Bronchial epithelial cell (primary cell): ENCODE measurements around the gene DST. TPM values are rescaled to one million over a fixed set of nuclear protein-coding genes. Genes with fewer than 3 reads are reported as not detected.

Source experiments
- DNase-seq: peaks from one replicate; pipeline ENCODE4 v3.0.0-alpha.2; 2010; ENCODE audit warnings: low read depth
- FAIRE-seq: peaks from 2 replicates; lab custom pipeline; 2011; peaks lifted over from hg19 to GRCh38; lab: Jason Lieb, UNC
- H3K27me3 ChIP-seq: 2 replicates; pipeline ENCODE4 v1.5.1; 2011; ENCODE audit warnings: low read length; ENCODE audit not compliant: control insufficient read depth, insufficient read depth
- H3K36me3 ChIP-seq: 2 replicates; pipeline ENCODE4 v1.5.1; 2011; ENCODE audit warnings: low read length; ENCODE audit not compliant: control insufficient read depth, insufficient read depth
- H3K4me3 ChIP-seq: 2 replicates; pipeline ENCODE4 v1.5.1; 2011; ENCODE audit warnings: mild to moderate bottlenecking, low read depth, low read length, control low read depth
- total RNA-seq: library from RNA; depleted of rRNA; stranded (reverse); fragments of >200 nt; gene quantifications from 2 replicates; pipeline ENCODE4 v1.2.1, GENCODE V29; 2014
- TF ChIP-seq, protein P1 (sequence below): IDR thresholded peaks from 2 replicates; pipeline ENCODE4 v1.5.1; 2011; ENCODE audit warnings: mild to moderate bottlenecking, moderate library complexity, low read length, control low read depth, inconsistent platforms; ENCODE audit not compliant: insufficient read depth, severe bottlenecking

The DST gene
- total RNA-seq, 1 donor from 2014 or later: 450 TPM

DNA sequence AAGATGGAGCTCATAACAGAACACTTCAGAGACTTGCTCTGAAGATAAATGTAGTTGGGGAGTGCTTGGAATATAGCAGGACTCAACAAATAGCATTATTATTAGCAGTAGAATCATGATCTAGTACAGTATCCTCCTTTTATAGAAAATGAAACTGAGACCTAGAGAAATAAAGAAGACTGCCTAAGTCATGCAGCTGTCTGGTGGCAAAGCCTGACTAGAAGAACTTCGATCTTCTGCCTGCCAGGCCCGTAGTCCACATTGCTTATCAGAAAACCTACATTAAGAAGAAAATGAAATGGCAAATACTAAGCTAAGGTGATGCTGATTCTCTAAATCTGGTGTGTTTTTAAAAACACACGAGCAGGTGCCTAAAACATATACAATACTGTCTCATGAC is 46.4 kb upstream of the DST start:
- H3K27me3 ChIP-seq: no peaks in the 10 kb centered on the region
- no peaks in the 10 kb centered on the region for H3K36me3 ChIP-seq
- FAIRE-seq (no peak), DNase-seq (no peak)
- H3K4me3 ChIP-seq: no peak overlapping the region
- TF ChIP-seq, protein P1, sequence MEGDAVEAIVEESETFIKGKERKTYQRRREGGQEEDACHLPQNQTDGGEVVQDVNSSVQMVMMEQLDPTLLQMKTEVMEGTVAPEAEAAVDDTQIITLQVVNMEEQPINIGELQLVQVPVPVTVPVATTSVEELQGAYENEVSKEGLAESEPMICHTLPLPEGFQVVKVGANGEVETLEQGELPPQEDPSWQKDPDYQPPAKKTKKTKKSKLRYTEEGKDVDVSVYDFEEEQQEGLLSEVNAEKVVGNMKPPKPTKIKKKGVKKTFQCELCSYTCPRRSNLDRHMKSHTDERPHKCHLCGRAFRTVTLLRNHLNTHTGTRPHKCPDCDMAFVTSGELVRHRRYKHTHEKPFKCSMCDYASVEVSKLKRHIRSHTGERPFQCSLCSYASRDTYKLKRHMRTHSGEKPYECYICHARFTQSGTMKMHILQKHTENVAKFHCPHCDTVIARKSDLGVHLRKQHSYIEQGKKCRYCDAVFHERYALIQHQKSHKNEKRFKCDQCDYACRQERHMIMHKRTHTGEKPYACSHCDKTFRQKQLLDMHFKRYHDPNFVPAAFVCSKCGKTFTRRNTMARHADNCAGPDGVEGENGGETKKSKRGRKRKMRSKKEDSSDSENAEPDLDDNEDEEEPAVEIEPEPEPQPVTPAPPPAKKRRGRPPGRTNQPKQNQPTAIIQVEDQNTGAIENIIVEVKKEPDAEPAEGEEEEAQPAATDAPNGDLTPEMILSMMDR: no peak

DNA sequence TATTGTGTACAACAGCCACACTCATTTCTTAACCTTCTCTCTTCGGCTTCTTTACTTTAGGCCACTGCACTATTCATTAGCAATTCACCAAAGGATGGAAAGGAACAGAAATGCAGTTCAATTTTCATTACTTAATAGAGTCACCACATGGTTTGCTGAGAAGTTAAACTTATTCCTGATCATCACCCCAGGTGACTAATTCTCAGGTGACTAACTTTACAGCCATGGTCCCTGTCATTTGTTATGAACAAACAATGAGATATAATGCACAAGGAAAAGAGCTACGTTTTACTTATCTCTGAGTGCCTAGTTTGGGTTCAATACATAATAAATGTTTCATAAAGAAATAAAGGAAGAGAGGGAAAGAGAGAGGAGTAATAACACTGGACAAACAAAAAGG is 45.8 kb upstream of the DST start:
- H3K27me3 ChIP-seq: no peaks in the 10 kb centered on the region
- DNase-seq: peak; percentile 76
- H3K4me3 ChIP-seq: no peak overlapping the region
- TF ChIP-seq, protein P1: no peak
- no peak for FAIRE-seq
- no peaks in the 10 kb centered on the region for H3K36me3 ChIP-seq

DNA sequence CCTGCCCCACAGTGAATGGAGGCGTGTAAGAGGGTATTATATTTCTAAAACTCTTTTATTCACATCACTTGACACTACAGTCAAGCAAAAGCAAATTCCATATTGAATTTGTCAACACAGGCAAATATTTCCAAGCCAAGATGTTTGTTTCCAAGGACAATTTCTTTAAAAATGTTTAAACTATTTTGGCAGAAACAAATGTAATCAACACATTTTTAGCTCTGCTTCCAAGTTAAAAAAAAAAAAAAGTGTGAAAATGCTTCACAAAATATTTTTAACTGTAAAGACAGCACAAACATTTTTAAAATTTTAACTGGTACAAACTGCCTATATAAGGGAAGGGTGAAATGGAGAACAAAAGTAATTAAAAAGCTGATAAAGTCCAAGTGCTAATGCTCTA is 44.9 kb upstream of the DST start:
- FAIRE-seq: no peak
- Histone ChIP-seq H3K27me3 (no peaks in the 10 kb centered on the region), H3K36me3 (no peaks in the 10 kb centered on the region), H3K4me3 (no peak overlapping the region)
- TF ChIP-seq, protein P1: no peak
- DNase-seq: no peak

DNA sequence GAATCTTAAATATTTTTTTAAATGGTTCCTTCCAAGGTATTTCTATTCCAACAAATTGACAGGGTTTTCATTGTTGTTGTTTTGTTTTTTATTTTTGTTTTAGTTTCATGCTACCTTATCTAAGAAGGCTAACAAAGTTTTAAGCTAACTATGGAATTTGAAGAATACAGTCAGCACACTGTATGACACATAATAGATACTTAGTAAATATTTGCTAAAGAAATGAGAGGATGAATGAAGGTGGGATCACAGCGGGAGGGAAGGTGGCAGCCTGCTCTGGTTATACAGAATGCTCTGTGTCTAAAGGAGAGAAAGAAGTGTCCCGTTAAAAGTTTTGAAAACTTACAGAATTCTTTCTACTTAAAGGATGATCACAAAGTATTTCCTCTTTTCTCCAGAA is 43.7 kb upstream of the DST start:
- Histone ChIP-seq H3K4me3 (no peak overlapping the region), H3K27me3 (no peaks in the 10 kb centered on the region), H3K36me3 (no peaks in the 10 kb centered on the region)
- TF ChIP-seq, protein P1: no peak
- peak; percentile 61 for DNase-seq
- FAIRE-seq: no peak

DNA sequence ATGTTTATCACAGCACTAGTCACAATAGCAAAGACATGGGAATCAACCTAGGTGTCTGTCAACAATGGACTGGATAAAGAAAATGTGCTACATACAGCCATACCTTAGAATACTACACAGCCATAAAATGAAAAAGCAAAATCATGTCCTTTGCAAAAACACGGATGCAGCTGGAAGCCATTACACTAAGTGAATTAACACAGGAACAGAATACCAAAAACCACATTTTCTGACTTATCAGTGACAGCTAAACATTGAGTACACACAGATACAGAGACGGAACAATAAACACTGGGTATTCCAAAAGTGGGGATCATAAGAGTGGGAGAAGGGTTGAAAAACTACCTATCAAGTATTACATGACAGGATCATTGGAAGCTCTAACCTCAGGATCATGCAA is 43.3 kb upstream of the DST start:
- Histone ChIP-seq H3K36me3 (no peaks in the 10 kb centered on the region), H3K27me3 (no peaks in the 10 kb centered on the region), H3K4me3 (no peak overlapping the region)
- FAIRE-seq (no peak), DNase-seq (no peak)
- TF ChIP-seq, protein P1: no peak

DNA sequence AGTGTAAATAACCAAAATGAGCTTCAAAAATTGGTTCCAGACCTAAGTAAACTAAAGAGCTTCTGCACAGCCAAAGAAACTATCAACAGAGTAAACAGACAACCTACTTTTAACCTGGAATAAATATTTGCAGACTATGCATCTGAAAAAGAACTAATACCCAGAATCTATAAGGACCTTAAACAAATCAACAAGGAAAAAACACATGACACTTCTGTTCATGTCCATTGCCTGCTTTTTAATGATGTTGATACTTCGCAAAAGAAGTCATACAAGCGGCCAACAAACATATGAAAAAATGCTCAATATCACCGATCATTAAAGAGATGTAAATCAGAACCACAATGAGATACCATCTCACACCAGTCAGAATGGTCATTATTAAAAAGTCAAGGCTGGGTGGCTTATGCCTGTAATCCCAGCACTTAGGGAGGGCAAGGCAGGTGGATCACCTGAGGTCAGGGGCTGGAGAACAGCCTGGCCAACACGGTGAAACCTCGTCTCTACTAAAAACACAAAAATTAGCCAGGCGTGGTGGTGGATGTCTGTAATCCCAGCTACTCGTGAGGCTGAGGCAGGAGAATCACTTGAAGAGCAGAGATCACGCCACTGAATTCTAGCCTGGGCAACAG is 42.5 kb upstream of the DST start:
- TF ChIP-seq, protein P1: no peak
- H3K4me3 ChIP-seq: no peak overlapping the region
- H3K27me3 ChIP-seq: no peaks in the 10 kb centered on the region
- FAIRE-seq (no peak), DNase-seq (no peak)
- no peaks in the 10 kb centered on the region for H3K36me3 ChIP-seq
